Activated CD8-positive, alpha-beta memory T cell treated with anti-CD3 and anti-CD28 coated beads for 36 hours (primary cell): ENCODE results near the gene APOBEC3C. TPM values are rescaled to one million over a fixed set of nuclear protein-coding genes. Genes with fewer than 3 reads are reported as not detected.
"Not testable (repeated sequence)": the region's sequence is repeated elsewhere in the genome, so short reads cannot be mapped to it uniquely, and the experiment has no call there.

Experiments used
- CTCF ChIA-PET: fragments of 350-600 bp; sonication (Branson Sonifier 250); formaldehyde crosslinking; loops from one replicate; lab custom pipeline; 2021; ENCODE audit warnings: antibody characterized with exemption; lab: Charles Lee
- POLR2A ChIA-PET: fragments of 350-600 bp; sonication (Branson Sonifier 250); formaldehyde crosslinking; loops from one replicate; lab custom pipeline; 2021; ENCODE audit warnings: antibody characterized with exemption; lab: Charles Lee
- total RNA-seq, 2 experiments: library from RNA; stranded (reverse); gene quantifications; one replicate each; pipeline ENCODE4 v1.2.3, GENCODE V29; 2021

Gene APOBEC3C
- total RNA-seq, 2 experiments from 2014 or later: 117 to 120 TPM

GRCh38 chr22:39012533-39013511, 1.2 kb upstream of the APOBEC3C start:
- POLR2A ChIA-PET: interaction anchor here (1.1 kb wide), 1 partner anchor 105 kb away, joined by 3 read pairs; no protein-coding TSS in a partner anchor
- CTCF ChIA-PET: interaction anchor here (0.8 to 2.6 kb wide), 4 partner anchors 9 to 143 kb away, joined by 3 to 7 read pairs (median 4); no protein-coding TSS in a partner anchor

DNA sequence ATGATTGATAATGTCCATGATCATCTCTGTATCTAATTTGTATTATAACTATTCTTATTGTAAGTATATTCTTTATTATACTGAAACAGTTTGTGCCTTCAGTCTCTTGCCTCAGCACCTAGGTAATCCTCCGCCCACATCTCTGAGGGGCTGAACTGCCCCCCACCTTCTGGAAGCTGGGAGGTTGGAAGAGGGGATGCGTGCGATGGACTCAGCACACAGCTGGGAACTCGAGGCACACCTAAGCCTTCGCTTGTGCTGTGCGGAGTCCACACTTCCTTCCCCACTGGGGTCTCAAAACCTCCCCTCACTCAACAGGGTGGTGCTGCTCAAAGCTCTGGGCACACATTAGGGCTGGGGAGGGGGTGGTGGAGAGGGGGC, 506 bp upstream of the APOBEC3C start:
- ChIA-PET POLR2A (interaction anchor here (1.1 kb wide), 1 partner anchor 105 kb away, joined by 3 read pairs; no protein-coding TSS in a partner anchor), CTCF (interaction anchor here (0.8 to 2.6 kb wide), 4 partner anchors 10 to 144 kb away, joined by 3 to 7 read pairs (median 4); no protein-coding TSS in a partner anchor)

DNA sequence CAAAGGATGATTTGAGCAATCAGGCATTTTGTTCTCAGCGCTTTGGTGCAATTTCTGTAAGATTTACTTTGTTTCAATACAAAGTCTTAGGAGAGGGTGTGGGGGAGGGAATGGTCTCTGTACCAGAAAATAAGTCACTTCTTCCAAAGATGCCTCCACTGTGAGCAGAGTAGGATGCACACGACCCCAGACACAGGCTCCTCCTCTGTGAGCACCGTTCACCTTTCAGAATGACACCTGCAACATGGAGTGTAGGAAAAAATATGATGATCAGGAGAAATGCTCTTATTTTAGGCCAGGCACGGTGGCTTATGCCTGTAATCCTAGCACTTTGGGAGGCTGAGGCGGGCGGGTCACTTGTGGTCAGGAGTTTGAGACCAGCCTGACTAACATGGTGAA, 665 bp downstream of the APOBEC3C start:
- ChIA-PET CTCF (interaction anchor here (1.3 to 2.6 kb wide), 3 partner anchors 84 to 146 kb away, joined by 4 to 7 read pairs (median 4); no protein-coding TSS in a partner anchor), POLR2A (interaction anchor here (0.7 kb wide), 1 partner anchor 78 kb away, joined by 5 read pairs; no protein-coding TSS in a partner anchor)

DNA sequence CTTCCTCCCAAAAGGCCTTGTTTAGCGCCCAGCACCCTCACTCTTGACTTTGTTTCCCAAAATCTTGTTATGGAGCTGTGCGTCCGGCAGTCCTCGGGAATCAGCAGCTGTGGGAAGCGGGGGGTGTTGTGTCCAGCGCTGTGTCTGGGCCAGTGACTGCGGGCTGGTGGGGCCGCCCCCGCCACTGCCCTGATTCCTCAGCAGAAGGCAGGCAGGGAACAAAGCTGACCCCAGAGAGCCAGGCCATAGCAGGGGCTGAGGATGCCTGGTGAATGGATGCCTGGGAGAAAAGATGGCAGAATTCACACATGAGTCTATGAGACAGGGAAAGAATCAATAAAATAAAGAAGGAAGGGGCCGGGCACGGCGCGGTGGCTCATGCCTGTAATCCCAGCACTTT, 2.5 kb downstream of the APOBEC3C start:
- POLR2A ChIA-PET: no interaction called here
- CTCF ChIA-PET: no interaction called here

GRCh38 chr22:39017596-39018365, 3.7 kb downstream of the APOBEC3C start:
- ChIA-PET POLR2A (no interaction called here), CTCF (no interaction called here)

- CTCF ChIA-PET: interaction anchor here (1.4 kb wide), 1 partner anchor 17 kb away, joined by 6 read pairs; no protein-coding TSS in a partner anchor
- POLR2A ChIA-PET: not testable (repeated sequence)
Observed at GRCh38 chr22:39020021-39020651, 6.1 kb downstream of the APOBEC3C start.

- CTCF ChIA-PET: interaction anchor here (0.7 to 1.4 kb wide), 5 partner anchors 18 to 475 kb away, joined by 3 to 6 read pairs (median 3); no protein-coding TSS in a partner anchor
- POLR2A ChIA-PET: interaction anchor here (0.7 kb wide), 1 partner anchor 22 kb away, joined by 7 read pairs; no protein-coding TSS in a partner anchor
Observed at GRCh38 chr22:39021552-39022250, 7.6 kb downstream of the APOBEC3C start.

DNA sequence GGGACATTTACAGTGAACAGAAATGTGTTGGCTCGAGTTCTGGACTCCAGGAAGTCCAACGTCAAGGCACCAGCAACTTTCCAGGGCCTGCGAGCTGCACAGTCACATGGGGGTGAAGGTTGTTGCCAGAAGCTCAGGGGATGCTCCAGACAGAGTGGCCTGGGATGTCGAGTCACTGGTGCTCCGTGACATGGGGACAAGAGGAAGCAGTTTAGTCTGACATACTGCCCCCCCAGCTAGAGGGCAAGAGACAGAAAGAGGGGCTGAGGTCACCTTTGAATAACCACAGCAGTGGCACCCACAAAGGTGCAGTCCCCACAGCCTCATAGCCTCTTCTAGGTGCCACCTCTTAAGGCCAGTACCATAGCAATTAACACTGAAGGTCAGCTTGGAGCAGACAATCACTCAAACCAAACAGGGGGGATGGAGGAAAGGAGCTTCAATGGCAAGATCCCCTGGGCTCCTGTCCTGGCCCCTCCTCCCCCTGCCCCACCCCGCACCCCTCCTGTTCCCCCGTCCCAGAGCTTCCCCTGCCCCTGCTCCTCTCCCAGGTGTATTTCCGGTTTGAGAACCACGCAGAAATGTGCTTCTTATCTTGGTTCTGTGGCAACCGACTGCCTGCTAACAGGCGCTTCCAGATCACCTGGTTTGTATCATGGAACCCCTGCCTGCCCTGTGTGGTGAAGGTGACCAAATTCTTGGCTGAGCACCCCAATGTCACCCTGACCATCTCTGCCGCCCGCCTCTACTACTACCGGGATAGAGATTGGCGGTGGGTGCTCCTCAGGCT, 10.7 kb downstream of the APOBEC3C start:
- ChIA-PET CTCF (no interaction called here), POLR2A (interaction anchor here (0.5 kb wide), 1 partner anchor 97 kb away, joined by 5 read pairs; no protein-coding TSS in a partner anchor)

DNA sequence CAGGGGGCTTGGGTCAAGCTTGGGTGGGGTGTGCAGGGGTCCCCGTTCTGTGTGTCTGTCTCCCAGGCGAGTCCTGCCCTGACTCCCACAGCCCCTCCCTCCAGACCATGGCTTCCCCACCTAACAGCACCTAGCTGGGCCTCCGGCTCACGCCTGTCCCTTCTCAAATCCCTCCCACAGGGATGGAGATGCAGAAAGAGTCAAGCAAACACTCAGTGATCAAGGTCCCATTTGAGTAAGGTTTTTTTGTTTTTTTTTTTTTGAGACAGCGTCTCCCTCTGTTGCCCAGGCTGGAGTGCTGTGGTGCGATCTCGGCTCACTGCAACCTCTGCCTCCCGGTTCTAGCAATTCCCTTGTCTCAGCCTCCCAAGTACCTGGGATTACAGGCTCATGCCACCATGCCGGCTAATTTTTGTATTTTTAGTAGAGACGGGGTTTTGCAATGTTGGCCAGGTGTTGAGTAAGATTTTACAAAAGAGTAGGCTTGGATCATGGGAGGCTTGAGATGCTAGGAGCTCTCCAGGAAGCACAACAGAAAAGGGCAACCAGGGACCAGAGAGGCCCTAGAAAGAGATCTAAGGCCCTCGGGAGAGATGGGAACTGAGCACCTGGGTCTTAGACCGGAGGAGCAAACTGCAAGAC, 12.6 kb downstream of the APOBEC3C start:
- POLR2A ChIA-PET: no interaction called here

DNA sequence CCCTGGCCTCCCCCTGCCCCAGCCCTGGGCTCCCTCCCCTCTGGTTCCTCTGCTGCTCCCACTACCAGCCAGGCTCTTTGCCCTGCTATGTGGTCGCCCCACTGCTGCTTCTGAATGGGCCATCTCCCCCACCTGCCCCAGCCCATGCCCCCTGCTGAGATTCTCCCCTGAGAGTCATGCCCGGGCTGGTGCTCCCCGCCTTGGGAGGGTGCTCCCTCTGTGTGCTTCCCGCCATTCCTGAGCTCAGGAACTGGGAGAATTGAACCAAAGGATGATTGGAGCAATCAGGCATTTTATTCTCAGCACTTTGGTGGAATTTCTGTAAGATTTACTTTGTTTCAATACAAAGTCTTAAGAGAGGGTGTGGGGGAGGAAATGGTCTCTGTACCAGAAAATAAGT, 13.7 kb downstream of the APOBEC3C start:
- POLR2A ChIA-PET: no interaction called here

More for the DNA sequence above, 12.6 kb downstream of the APOBEC3C start:
- CTCF ChIA-PET: no interaction called here

DNA sequence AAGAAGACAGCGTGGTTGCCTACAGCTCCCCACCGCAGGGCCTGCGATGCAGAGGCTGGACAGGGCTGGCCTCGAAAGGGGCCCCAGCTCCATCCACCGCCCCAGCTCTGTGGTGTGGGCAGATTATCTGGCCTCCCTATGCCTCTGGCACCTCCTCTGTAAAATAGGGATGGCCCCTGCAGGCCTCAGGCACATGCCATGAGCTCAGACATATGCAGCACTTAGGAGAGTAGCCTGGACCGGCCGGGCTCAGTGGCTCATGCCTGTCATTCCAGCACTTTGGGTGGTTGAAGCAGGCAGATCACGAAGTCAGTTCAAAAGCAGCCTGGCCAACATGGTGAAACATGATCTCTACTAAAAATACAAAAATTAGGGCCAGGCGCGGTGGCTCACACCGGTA, 14.2 kb downstream of the APOBEC3C start:
- CTCF ChIA-PET: interaction anchor here (1.0 kb wide), 1 partner anchor 89 kb away, joined by 3 read pairs; no protein-coding TSS in a partner anchor
- POLR2A ChIA-PET: no interaction called here

More for the DNA sequence above, 13.7 kb downstream of the APOBEC3C start:
- CTCF ChIA-PET: interaction anchor here (1.0 kb wide), 1 partner anchor 90 kb away, joined by 3 read pairs; no protein-coding TSS in a partner anchor

- ChIA-PET POLR2A (interaction anchor here (0.6 kb wide), 1 partner anchor 114 kb away, joined by 3 read pairs; no protein-coding TSS in a partner anchor), CTCF (no interaction called here)
Observed at GRCh38 chr22:39029227-39029626, 15.2 kb downstream of the APOBEC3C start.

DNA sequence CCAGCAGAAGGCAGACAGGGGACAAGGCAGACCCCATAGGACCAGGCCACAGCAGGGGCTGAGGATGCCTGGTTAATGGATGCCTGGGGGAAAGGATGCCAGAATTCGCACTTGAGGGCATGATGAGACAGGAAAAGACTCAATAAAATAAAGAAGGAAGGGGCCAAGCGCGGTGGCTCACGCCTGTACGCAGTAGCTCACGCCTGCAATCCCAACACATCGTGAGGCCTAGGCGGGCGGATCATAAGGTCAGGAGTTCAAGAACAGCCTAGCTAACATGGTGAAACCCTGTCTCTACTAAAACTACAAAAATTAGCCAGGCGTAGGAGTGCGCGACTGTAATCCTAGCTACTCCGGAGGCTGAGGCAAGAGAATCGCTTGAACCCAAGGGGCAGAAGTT, 16.6 kb downstream of the APOBEC3C start:
- CTCF ChIA-PET: no interaction called here
- POLR2A ChIA-PET: no interaction called here

GRCh38 chr22:39031434-39032295, 17.6 kb downstream of the APOBEC3C start:
- ChIA-PET POLR2A (interaction anchor here (0.6 kb wide), 1 partner anchor 16 kb away, joined by 3 read pairs; no protein-coding TSS in a partner anchor), CTCF (interaction anchor here (1.1 to 1.3 kb wide), 2 partner anchors 29 to 272 kb away, joined by 3 to 5 read pairs; no protein-coding TSS in a partner anchor)

- CTCF ChIA-PET, POLR2A ChIA-PET: not testable (repeated sequence)
Observed at GRCh38 chr22:39037071-39037470, 23.0 kb downstream of the APOBEC3C start.
